ENCODE results near the gene TTC23L.

The TTC23L gene

DNA sequence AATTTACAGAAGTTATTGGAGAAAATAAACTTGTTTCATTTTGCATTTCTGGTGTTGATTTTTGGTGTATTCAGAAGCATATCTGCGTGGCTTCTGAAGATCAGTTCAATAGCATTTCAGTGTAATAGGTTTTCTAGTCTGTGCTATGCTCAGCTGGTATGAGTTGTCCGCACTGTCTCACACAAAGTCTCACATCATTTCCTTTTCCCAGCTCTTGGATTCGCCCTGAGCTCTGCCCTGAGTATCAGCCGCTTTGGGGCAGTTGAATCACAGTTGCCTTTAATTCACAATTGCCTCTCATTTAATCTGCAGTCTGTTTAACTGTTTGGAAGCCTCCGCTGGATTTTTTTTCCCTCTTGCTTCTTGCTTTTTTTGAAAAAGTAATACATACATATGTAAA is 6.4 kb upstream of the TTC23L start:
- TF ChIP-seq CTCF (IDR thresholded peaks at IDR 0.05; ENCODE audit: low read depth, low read length, missing control alignments): no peak
- no peak for DNase-seq (ENCODE audit: low read depth)
- H3K4me3 ChIP-seq (ENCODE audit: low read depth, low read length): no peak overlapping the region
- in situ Hi-C loops (cut with HindIII; ENCODE audit: low sequenced_read_pairs): no loop called here

DNA sequence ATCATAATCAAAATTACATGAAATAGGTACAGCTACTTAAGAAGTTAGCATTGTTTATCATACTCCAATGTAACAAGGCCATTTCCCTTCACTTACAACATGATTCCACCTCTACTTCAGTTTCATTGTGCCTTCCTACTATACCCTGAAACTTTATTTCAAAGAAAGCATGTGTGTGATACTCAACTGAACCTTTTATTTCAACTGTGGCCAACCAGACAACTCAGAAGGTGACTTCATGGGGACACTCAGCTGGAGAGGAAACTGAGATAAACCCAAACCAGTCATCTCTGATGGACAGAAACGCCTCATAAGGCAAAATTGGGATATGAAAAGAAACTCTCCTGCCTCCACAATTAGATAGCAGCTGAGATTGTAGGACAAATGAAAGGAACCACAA is 5.9 kb upstream of the TTC23L start:
- no peak for TF ChIP-seq CTCF (IDR thresholded peaks at IDR 0.05; ENCODE audit: low read depth, low read length, missing control alignments)
- in situ Hi-C loops (cut with HindIII; ENCODE audit: low sequenced_read_pairs): no loop called here
- DNase-seq (ENCODE audit: low read depth): no peak

DNA sequence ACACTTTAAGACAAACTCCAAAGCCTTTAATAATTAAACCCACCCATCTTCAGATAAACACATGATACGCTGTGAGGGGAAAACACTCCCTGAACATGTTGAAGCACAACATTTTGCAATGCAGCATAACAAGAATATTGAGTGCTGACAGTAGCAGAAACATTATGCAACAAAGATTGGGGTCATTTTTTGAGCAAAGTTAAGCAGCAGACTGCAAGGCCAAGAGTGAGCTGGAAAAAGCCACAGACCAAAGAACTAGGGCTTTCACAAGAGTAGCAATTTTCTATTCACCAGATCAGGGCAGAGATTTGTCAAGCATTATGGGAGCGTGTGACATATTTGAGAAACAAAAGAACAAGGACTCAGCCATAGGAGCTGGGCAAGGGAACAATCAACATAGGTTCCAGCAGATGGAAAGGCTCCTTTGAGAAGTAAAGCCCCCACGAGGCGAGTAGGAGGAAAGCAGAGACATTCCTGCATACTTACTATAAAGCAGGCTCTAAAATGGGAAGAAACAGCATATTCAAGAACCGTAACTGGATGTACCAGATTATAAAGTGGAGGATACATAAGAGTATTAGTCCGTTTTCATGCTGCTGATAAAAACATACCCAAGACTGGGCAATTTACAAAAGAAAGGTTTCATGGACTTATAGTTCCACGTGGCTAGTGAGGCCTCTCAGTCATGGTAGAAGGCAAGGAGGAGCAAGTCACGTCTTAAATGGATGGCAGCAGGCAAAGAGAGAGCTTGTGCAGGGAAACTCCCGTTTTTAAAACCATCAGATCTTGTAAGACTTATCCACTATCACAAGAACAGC is 4.8 kb upstream of the TTC23L start:
- H3K4me3 ChIP-seq (ENCODE audit: low read depth, low read length): no peak overlapping the region
- DNase-seq (ENCODE audit: low read depth): no peak
- in situ Hi-C loops (cut with HindIII; ENCODE audit: low sequenced_read_pairs): no loop called here
- no peak for TF ChIP-seq CTCF (IDR thresholded peaks at IDR 0.05; ENCODE audit: low read depth, low read length, missing control alignments)

More for the DNA sequence above, 5.9 kb upstream of the TTC23L start:
- no peak overlapping the region for H3K4me3 ChIP-seq (ENCODE audit: low read depth, low read length)

DNA sequence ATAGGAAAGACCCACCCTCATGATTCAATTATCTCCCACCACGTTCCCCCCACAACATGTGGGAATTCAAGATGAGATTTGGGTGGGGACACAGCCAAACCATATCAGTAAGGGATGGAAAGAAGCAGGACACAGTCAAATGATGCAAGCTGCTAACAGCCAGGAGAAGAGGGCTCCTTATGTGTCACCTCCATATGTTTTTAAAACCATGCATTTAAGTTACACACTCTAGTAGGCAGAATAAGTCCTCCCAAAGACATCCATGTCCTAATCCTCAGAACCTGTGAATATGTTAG is 4.2 kb upstream of the TTC23L start:
- in situ Hi-C loops (cut with HindIII; ENCODE audit: low sequenced_read_pairs): no loop called here
- H3K4me3 ChIP-seq (ENCODE audit: low read depth, low read length): no peak overlapping the region
- no peak for DNase-seq (ENCODE audit: low read depth)
- no peak for TF ChIP-seq CTCF (IDR thresholded peaks at IDR 0.05; ENCODE audit: low read depth, low read length, missing control alignments)

- DNase-seq (ENCODE audit: low read depth): no peak
- in situ Hi-C loops (cut with HindIII; ENCODE audit: low sequenced_read_pairs): no loop called here
- H3K4me3 ChIP-seq (ENCODE audit: low read depth, low read length): no peak overlapping the region
- TF ChIP-seq CTCF (IDR thresholded peaks at IDR 0.05; ENCODE audit: low read depth, low read length, missing control alignments): no peak
Observed at GRCh38 chr5:34835664-34836063, 3.3 kb upstream of the TTC23L start.

DNA sequence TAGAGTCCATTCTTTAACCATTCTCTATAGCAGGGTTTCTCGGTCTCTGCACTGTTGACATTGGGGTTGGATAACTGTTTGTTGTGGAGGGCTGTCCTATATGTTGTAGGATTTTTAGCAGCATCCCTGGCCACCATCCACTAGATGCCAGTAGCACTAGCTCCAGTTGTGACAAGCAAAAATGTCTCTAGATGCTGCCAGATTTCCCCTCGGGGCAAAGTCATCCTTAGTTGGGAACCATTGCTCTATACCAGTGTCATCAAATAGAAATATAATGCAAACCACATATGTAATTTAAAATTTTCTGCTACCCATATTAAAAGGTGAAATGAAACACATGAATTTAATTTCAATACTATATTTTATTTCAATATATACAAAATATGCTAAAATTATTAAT is 2.9 kb downstream of the TTC23L start:
- no peak for TF ChIP-seq CTCF (IDR thresholded peaks at IDR 0.05; ENCODE audit: low read depth, low read length, missing control alignments)
- H3K4me3 ChIP-seq (ENCODE audit: low read depth, low read length): no peak overlapping the region
- in situ Hi-C loops (cut with HindIII; ENCODE audit: low sequenced_read_pairs): no loop called here
- DNase-seq (ENCODE audit: low read depth): no peak
